GDM1 (cell line): ENCODE data around the gene KCNQ1.

Source experiments
- DNase-seq: peaks from one replicate; lab custom pipeline; 2025; lab: John Stamatoyannopoulos, UW

The KCNQ1 gene

GRCh38 chr11:2508793-2509192 is 64.0 kb downstream of the KCNQ1 start:
- no peak for DNase-seq

- no peak for DNase-seq
Observed at GRCh38 chr11:2509481-2510001, 64.7 kb downstream of the KCNQ1 start.

GRCh38 chr11:2510626-2511402 is 66.0 kb downstream of the KCNQ1 start:
- DNase-seq, result no peak

DNA sequence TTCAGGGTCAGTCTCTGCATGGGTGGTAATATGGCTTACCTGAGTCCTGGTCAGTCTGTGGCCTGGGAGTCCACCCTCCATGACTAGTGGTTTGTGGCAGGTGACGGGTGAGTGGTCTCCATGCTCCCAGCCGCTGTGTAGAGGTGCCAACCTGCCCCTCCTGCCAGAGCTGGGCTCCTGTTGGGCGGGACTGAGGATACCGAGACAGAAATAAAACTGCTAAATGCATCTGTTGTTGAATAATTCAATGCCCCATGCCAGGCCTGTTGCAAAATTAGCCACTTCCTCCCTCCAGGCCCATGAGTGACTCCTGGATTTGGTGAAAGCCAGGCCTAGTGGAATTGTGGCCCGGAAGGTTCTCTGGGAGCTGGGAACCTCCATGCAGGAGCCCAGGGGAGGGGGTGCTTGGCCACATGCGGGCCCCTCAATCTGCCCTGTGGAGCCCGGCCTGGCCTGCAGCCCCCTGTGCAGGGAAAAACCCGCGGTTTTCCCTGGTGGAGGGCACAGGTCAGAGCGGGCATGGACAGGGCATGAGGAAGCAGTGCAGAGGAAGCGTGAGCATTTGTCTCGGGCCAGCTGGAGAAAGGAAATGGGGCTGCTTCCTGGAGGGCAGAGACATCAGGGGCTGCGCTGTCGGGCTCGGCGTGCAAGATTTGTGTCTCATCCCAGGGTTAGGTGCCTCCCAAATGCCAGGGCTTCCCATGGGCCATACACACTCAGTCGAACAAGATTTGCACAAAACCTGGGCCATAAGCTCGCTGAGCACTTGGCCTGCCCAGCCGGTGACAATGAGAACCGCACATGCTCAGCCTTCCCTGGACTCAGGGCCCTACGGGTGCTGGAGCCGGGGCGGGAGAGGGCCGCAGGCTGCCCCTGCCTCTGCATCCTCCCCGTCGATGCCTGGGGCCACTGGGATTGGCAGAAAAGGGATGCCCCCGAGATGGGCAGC is 66.9 kb downstream of the KCNQ1 start:
- no peak for DNase-seq

DNA sequence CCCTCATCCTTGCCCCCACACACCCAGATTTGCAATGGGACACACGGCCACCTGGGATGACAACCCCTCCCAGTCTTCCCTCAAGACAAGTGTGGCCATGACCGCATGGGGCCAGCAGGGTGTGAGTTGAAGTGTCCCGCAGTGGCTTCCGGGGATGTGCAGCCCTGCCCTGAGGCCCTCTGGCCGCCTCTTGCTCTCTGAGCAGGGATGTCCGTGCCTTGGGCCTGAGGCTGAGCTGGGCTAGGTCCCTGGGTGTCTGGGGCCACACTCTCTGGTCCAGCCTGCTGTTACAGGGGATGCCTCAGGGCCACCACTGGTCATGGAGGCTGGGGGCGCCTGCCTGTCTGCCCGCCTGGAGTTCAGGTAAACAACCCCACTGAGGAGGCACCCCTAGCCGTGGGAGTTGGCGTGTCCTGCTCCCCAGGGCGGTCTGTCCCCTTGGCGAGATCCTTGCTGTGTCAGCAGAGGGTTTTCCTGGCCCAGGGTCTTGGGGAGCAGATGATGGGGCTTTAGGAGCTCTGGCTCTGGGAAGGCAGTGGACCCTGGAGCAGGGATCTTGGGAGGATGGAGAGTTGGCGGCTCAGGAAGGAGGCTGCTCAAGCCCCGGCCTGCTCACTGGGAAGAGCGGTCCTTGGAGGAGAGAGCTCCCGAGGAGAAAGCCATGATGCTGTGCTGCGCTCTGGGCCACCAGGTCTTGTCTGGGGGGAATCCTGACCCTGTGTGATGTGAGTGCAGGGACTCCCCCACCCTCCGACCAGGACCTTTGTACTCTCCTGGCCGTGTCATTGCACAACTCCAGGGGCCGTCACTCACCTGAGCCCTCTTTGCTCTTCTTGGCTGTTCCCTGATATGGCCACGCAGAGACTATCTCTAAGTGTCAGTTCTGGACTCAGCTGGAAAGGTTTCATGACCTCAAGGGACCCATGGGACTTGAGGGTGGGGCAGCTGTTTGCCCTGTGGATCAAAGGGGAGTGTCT is 67.9 kb downstream of the KCNQ1 start:
- no peak for DNase-seq

DNA sequence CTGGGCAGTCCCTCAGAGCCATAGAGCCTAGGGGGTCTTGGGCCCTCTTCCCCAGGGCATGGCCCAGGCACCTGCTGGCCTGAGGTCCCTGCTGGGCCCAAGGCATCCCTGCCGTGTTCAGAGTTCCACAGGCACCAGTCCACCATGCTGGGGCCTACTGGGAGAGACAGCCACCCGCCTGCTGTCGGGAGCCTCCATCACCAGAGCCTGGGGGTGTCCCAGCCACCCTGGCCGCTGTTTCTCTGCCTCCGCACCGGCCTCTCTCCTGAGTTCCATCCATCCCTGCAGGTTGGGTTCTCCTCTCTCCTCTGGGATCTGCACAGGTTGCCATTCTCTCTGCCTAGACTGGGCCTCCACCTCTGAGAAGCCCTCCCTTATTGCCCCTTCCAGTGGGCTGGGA is 68.6 kb downstream of the KCNQ1 start:
- DNase-seq, result no peak

DNA sequence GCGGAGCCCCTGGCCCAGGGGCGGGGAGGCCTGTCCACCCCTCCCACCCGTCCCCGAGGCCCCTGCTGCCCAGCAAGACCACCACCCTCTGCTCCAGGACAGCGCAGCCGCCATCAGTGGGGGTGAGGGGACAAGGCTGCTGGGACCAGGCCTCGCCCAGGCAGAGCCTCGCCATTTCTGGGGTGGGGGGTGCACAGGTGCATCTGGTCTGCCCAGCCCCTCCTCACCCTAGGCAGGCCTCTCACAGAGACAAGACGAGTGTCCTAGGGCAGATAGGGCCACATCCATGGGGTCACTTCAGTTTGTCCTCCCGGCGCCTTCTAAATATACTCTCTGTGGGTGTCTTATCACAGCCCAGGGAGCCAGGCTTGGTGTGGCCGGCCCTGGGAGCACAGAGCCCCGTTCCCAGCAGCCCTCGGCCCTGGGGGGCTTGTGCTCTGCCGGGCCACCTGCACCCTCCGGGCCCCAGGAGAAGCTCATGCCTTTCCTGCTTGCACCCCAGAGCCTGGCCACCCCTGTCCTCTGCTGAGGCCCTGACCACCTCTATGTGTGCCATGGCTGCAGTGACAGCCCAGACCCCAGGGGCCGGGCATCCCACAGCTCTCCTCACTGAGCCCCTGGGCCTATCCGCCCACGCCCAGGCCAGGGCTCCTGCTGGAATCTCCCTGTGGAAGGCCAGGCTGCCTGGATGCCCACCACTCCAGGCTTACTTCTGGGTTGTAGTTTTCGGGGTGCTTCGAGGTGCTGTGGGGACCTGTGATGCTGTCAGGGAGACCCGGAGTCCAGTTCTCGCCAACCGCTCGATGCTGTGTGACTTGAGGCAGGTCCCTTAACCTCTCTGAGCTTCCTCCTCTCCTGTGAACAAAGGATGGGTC is 70.8 kb downstream of the KCNQ1 start:
- DNase-seq, result no peak

DNA sequence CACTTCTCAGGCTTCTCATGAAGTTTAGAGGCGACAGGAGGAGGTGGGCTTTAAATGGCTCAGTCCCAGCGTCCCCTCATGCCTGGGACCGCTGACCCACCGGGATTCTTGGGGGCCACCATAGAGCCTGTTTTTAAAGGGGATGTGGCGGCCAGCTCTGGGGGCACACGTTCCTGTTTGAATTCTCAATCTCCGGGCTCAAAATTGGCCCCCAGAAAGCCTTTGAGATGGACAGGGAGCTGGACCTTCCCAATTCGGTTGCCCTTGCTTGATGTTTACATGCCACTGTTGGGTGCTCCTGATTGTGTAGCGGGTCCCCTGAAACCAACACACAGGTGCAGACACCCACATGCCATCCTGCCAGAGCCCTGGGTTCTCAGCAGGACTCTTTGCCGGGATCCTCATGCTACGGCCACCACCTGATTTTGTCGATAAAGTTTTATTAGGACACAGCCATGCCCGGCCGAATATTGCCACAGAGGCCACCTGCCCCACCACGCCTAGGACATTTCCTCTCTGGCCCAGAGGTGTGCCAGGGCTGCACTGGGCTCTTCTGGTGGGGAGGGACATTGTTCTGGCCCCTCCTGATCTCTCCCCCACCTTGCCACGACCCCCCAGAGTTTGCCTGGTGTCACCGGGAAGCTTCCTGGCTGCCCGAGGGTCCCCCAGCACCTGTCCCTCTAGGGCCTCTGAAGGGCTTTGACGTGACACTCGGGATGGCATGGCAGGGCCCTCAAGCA is 71.6 kb downstream of the KCNQ1 start:
- DNase-seq, result no peak

- no peak for DNase-seq
Observed at GRCh38 chr11:2517016-2517385, 72.2 kb downstream of the KCNQ1 start.

DNA sequence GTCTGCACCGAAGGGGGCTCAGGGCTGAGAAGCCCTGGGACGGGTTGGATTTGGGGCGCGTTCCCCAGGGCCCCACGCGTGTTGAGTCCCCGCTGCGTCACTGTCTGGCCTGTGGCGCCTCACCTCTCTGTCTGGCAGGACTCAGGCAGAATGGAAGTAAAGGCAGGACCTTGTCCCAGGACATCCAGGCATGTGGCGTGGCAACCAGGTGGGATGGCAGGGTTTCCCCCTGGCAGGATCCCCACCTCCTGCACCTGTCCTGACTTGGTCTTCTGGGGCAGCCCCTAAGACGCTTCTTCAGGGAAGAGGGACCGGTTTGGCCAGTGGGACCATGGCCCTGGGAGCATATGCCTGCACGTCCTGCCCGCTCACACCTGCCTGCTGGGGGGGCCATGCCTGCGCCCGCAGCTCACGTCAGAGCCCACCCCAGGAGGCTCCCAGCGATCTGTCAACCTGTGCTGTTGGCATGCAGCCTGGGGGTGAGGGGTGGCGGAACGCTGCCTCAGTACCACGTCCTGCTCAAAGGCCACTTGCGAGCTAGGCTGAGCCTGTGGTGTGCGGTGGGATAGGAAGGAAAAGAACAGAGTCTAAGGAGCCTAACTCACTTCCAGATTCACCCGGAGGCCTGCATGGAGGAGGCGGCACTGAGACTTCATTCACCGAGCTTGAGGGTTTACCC is 72.7 kb downstream of the KCNQ1 start:
- no peak for DNase-seq

- DNase-seq, result no peak
Observed at GRCh38 chr11:2518111-2518982, 73.5 kb downstream of the KCNQ1 start.

- DNase-seq, result no peak
Observed at GRCh38 chr11:2518983-2519340, 74.2 kb downstream of the KCNQ1 start.

- no peak for DNase-seq
Observed at GRCh38 chr11:2519517-2519861, 74.7 kb downstream of the KCNQ1 start.

DNA sequence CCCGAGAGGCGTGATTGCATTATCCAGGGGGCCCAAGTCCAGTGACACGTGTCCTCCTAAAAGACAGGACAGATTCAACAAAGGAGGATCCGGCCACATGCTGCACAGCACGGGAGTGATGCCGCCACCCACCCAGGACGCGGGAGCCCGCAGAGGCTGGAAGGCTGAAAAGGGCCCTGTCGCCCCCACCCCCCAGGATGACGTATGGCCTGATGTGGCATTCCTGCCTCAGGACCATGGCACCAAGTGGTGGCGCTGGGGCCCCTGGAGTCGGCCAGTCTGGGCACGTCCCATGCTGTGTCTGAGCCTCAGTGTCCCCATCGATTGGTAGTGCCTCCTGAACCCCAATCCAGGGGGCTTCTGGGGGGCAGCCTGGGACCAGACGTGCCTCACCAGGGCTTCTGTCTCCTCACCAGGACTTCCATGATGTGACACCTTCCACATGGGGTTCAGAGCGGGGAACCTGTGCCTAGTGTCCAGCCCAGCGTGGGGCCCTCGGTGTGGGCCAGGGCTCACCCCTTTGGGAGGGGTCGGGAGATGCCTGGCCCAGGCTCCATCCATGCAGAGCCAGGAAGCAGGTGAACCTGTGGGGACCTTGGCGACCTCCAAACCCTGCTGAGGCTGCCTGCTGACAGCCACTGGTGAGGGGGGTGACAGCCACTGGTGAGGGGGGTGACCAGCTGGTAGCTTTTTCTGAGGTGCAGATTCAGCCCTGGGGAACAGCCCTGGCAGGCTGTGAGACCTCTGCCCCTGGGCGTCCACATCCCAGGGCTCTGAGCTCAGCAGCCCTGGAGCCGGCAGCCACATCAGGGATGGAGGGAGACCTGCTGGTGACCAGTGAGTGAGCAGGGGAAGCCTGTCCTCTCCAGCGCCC is 75.3 kb downstream of the KCNQ1 start:
- DNase-seq, result no peak

GRCh38 chr11:2520736-2521035 is 75.9 kb downstream of the KCNQ1 start:
- DNase-seq, result no peak

DNA sequence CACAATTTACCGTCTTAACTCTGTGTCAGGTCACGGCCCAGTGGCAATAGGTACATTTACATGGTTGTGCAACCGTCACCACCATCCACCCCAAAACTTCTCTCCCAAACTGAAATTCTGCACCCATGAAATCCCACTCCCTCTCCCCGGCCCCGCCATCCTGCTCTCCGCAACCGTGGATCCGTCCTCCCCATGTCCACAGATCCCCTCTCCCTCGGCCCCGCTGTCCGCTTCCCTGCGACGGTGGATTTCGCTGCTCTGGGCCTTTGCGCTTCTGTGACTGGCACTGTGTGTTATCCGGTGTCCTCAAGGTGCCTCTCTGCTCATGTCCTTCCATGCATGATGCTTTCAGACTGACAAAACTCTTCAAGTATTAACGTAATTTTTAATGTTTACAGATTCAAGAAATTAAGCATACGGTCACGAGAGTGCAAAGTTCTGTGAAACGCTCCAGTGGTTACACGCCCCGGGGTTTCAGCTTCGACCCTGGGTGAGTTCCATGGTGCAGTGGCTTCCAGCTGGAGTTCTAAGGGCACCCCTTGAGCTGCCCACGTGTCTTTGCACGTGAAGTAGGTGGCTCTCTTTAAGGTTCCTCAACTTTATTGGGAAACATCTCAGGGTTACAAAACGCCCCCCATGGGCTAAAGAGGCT is 76.4 kb downstream of the KCNQ1 start:
- DNase-seq, result no peak
